ENCODE measurements around the gene HOXA13.

Gene HOXA13

DNA sequence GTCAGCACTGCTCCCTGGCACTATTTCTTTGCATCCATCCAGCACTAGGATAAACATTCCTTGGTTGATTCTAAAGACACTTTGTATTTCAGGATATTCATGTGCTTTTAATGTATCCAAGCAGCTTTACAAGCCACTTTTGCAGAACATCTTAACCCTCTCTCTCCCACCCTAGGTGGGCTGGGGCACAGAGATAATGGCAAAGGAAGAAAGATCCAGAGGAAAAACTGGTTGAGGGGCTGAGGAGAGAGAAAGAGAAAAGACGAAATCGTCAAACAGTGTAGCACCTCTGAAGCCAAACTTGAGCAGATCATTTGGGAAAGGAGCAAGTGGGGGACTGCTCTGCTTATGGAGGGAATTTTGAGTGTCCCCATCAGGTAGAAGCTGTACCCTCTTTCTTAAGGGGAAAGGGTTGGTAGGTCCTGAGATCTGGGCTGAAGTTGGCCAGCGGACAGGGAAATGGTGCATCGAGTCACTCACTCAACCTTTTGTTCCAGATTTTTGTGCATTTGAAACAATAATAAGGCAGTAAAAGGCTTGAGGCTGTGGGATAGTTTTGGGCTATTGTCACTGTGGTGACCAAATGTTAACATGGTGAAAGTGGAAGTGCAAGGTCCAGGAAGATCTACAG lies 4.2 kb upstream of the HOXA13 start:
- no peak overlapping the region for H3K4me3 ChIP-seq (ENCODE audit: low read length)
- no peak for DNase-seq (ENCODE audit: low read depth)
- TF ChIP-seq, protein P1, sequence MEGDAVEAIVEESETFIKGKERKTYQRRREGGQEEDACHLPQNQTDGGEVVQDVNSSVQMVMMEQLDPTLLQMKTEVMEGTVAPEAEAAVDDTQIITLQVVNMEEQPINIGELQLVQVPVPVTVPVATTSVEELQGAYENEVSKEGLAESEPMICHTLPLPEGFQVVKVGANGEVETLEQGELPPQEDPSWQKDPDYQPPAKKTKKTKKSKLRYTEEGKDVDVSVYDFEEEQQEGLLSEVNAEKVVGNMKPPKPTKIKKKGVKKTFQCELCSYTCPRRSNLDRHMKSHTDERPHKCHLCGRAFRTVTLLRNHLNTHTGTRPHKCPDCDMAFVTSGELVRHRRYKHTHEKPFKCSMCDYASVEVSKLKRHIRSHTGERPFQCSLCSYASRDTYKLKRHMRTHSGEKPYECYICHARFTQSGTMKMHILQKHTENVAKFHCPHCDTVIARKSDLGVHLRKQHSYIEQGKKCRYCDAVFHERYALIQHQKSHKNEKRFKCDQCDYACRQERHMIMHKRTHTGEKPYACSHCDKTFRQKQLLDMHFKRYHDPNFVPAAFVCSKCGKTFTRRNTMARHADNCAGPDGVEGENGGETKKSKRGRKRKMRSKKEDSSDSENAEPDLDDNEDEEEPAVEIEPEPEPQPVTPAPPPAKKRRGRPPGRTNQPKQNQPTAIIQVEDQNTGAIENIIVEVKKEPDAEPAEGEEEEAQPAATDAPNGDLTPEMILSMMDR (conservative IDR thresholded peaks at IDR 0.05; ENCODE audit: low read length) = no peak

- DNase-seq (ENCODE audit: low read depth) = no peak
- TF ChIP-seq, protein P1 (conservative IDR thresholded peaks at IDR 0.05; ENCODE audit: low read length) = no peak
- H3K4me3 ChIP-seq (ENCODE audit: low read length) = no peak overlapping the region
Observed at GRCh38 chr7:27203365-27203953, 3.6 kb upstream of the HOXA13 start.

GRCh38 chr7:27202862-27203134 lies 2.9 kb upstream of the HOXA13 start:
- TF ChIP-seq, protein P1 (conservative IDR thresholded peaks at IDR 0.05; ENCODE audit: low read length) = no peak
- H3K4me3 ChIP-seq (ENCODE audit: low read length) = no peak overlapping the region
- DNase-seq (ENCODE audit: low read depth) = no peak

- DNase-seq (ENCODE audit: low read depth) = no peak
- H3K4me3 ChIP-seq (ENCODE audit: low read length) = no peak overlapping the region
- TF ChIP-seq, protein P1 (conservative IDR thresholded peaks at IDR 0.05; ENCODE audit: low read length) = no peak
Observed at GRCh38 chr7:27202018-27202861, 2.3 kb upstream of the HOXA13 start.

- TF ChIP-seq, protein P1 (conservative IDR thresholded peaks at IDR 0.05; ENCODE audit: low read length) = no peak
- H3K4me3 ChIP-seq (ENCODE audit: low read length) = no peak overlapping the region
- no peak for DNase-seq (ENCODE audit: low read depth)
Observed at GRCh38 chr7:27201580-27202017, 1.7 kb upstream of the HOXA13 start.

- H3K4me3 ChIP-seq (ENCODE audit: low read length) = peak overlapping the region; percentile 65
- DNase-seq (ENCODE audit: low read depth) = no peak
Observed at GRCh38 chr7:27200761-27201579, 1.1 kb upstream of the HOXA13 start.

More at GRCh38 chr7:27200761-27201579, 1.1 kb upstream of the HOXA13 start:
- TF ChIP-seq, protein P1 (conservative IDR thresholded peaks at IDR 0.05; ENCODE audit: low read length) = peak; percentile 12; the same call in 1 of the 2 replicates
